Measurements from ENCODE around the gene MYO3A. TPM values are rescaled to one million over a fixed set of nuclear protein-coding genes. Genes with fewer than 3 reads are reported as not detected.
"Not testable (repeated sequence)": the region's sequence is repeated elsewhere in the genome, so short reads cannot be mapped to it uniquely, and the experiment has no call there.

The MYO3A gene
- total and polyA plus RNA-seq, 2 donors, result 0.09 to 7.0 TPM

- Histone ChIP-seq H3K4me3 (ENCODE audit: low read depth, low read length) (no peak overlapping the region), H3K36me3 (ENCODE audit: insufficient read depth) (no peaks in the 10 kb centered on the region), H3K27ac (ENCODE audit: low read depth) (no peak overlapping the region), H3K4me1 (ENCODE audit: insufficient read depth) (no peaks in the 10 kb centered on the region)
- DNase-seq (ENCODE audit: extremely low spot score), result no peak
Measured at GRCh38 chr10:26064106-26064505, 130.1 kb downstream of the MYO3A start.

- no peaks in the 10 kb centered on the region for H3K4me1 ChIP-seq (ENCODE audit: insufficient read depth)
- no peaks in the 10 kb centered on the region for H3K36me3 ChIP-seq (ENCODE audit: insufficient read depth)
- DNase-seq (ENCODE audit: extremely low spot score), result no peak
- no peak overlapping the region for H3K27ac ChIP-seq (ENCODE audit: low read depth)
- WGBS, result 49% methylated on average over 1 of the region's 1 CpG
- H3K4me3 ChIP-seq (ENCODE audit: low read depth, low read length), result no peak overlapping the region
Measured at GRCh38 chr10:26067680-26068079, 133.7 kb downstream of the MYO3A start.

- not testable (repeated sequence) for DNase-seq (ENCODE audit: extremely low spot score)
Measured at GRCh38 chr10:26080971-26081370, 146.9 kb downstream of the MYO3A start.

GRCh38 chr10:26081459-26081858 is 147.4 kb downstream of the MYO3A start:
- no peak overlapping the region for H3K4me3 ChIP-seq (ENCODE audit: low read depth, low read length)
- no peaks in the 10 kb centered on the region for H3K36me3 ChIP-seq (ENCODE audit: insufficient read depth)
- H3K27ac ChIP-seq (ENCODE audit: low read depth), result no peak overlapping the region
- H3K4me1 ChIP-seq (ENCODE audit: insufficient read depth), result no peaks in the 10 kb centered on the region
- 89% methylated on average over 4 of the region's 4 CpGs for WGBS
- no peak for DNase-seq (ENCODE audit: extremely low spot score)

More at GRCh38 chr10:26080971-26081370, 146.9 kb downstream of the MYO3A start:
- not testable (repeated sequence) for H3K27ac ChIP-seq (ENCODE audit: low read depth); H3K36me3 ChIP-seq (ENCODE audit: insufficient read depth); H3K4me3 ChIP-seq (ENCODE audit: low read depth, low read length); H3K4me1 ChIP-seq (ENCODE audit: insufficient read depth)
- WGBS, result 86% methylated on average over 7 of the region's 7 CpGs

GRCh38 chr10:26085549-26085948 is 151.5 kb downstream of the MYO3A start:
- Histone ChIP-seq H3K27ac (ENCODE audit: low read depth) (no peak overlapping the region), H3K36me3 (ENCODE audit: insufficient read depth) (no peaks in the 10 kb centered on the region), H3K4me3 (ENCODE audit: low read depth, low read length) (no peak overlapping the region), H3K4me1 (ENCODE audit: insufficient read depth) (no peaks in the 10 kb centered on the region)
- 76% methylated on average over 3 of the region's 3 CpGs for WGBS
- no peak for DNase-seq (ENCODE audit: extremely low spot score)

GRCh38 chr10:26087666-26088065 is 153.6 kb downstream of the MYO3A start:
- DNase-seq (ENCODE audit: extremely low spot score), result no peak
- Histone ChIP-seq H3K27ac (ENCODE audit: low read depth) (no peak overlapping the region), H3K4me1 (ENCODE audit: insufficient read depth) (no peaks in the 10 kb centered on the region), H3K36me3 (ENCODE audit: insufficient read depth) (no peaks in the 10 kb centered on the region), H3K4me3 (ENCODE audit: low read depth, low read length) (no peak overlapping the region)
- WGBS, result 93% methylated on average over 3 of the region's 3 CpGs

DNA sequence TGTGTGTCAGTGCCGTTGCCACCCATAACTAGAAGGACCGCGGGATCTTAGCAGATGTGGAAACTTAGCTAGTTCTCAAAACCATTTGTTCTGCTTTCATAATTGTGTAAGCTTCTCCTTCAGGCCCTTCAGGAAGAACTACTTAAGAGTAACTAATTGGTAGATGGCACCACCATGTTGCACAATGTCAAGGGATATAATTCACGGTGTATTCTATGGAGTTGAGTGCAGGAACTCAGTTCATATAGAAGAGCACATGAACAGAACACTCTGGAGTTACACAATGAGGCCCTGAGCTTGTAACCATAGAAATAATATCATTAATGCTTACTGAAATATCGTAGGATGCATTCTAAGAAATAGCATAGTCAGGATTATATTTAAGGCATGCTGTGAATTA is 156.0 kb downstream of the MYO3A start:
- Histone ChIP-seq H3K36me3 (ENCODE audit: insufficient read depth) (no peaks in the 10 kb centered on the region), H3K4me1 (ENCODE audit: insufficient read depth) (no peaks in the 10 kb centered on the region), H3K27ac (ENCODE audit: low read depth) (no peak overlapping the region), H3K4me3 (ENCODE audit: low read depth, low read length) (no peak overlapping the region)
- DNase-seq (ENCODE audit: extremely low spot score), result no peak
- WGBS, result 89% methylated on average over 5 of the region's 5 CpGs

GRCh38 chr10:26090762-26091161 is 156.7 kb downstream of the MYO3A start:
- 71% methylated on average over 1 of the region's 1 CpG for WGBS
- H3K4me1 ChIP-seq (ENCODE audit: insufficient read depth), result no peaks in the 10 kb centered on the region
- no peaks in the 10 kb centered on the region for H3K36me3 ChIP-seq (ENCODE audit: insufficient read depth)
- H3K4me3 ChIP-seq (ENCODE audit: low read depth, low read length), result no peak overlapping the region
- H3K27ac ChIP-seq (ENCODE audit: low read depth), result no peak overlapping the region
- no peak for DNase-seq (ENCODE audit: extremely low spot score)

DNA sequence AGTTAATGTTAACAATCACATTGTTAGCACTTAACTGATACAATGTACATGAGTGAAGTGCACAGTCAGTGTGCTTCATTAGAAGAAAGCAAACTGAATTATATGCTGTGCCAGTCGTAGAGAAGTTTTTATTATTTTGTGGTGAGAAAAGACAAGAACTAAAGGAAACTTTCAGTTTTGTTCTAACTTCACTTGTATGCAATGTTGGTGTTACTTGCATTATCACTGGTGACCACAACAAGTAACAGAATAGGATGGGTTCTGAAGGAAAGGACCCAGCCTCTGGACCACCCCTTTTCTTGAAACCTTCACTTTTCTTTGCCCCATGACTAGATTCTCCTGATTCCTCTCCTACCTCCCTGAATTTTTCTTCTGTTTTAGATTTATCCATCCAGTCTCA is 159.2 kb downstream of the MYO3A start:
- H3K36me3 ChIP-seq (ENCODE audit: insufficient read depth), result no peaks in the 10 kb centered on the region
- no peak overlapping the region for H3K4me3 ChIP-seq (ENCODE audit: low read depth, low read length)
- 68% methylated on average over 1 of the region's 1 CpG for WGBS
- DNase-seq (ENCODE audit: extremely low spot score), result no peak
- no peak overlapping the region for H3K27ac ChIP-seq (ENCODE audit: low read depth)
- H3K4me1 ChIP-seq (ENCODE audit: insufficient read depth), result no peaks in the 10 kb centered on the region

- DNase-seq (ENCODE audit: extremely low spot score), result no peak
- no peaks in the 10 kb centered on the region for H3K36me3 ChIP-seq (ENCODE audit: insufficient read depth)
- no peak overlapping the region for H3K27ac ChIP-seq (ENCODE audit: low read depth)
- 66% methylated on average over 4 of the region's 4 CpGs for WGBS
- H3K4me3 ChIP-seq (ENCODE audit: low read depth, low read length), result no peak overlapping the region
- H3K4me1 ChIP-seq (ENCODE audit: insufficient read depth), result no peaks in the 10 kb centered on the region
Measured at GRCh38 chr10:26095781-26096180, 161.8 kb downstream of the MYO3A start.

- WGBS, result 92% methylated on average over 1 of the region's 1 CpG
- H3K36me3 ChIP-seq (ENCODE audit: insufficient read depth); H3K4me3 ChIP-seq (ENCODE audit: low read depth, low read length); H3K27ac ChIP-seq (ENCODE audit: low read depth); H3K4me1 ChIP-seq (ENCODE audit: insufficient read depth); DNase-seq (ENCODE audit: extremely low spot score): not testable (repeated sequence)
Measured at GRCh38 chr10:26097549-26097948, 163.5 kb downstream of the MYO3A start.

- Histone ChIP-seq H3K4me3 (ENCODE audit: low read depth, low read length) (no peak overlapping the region), H3K36me3 (ENCODE audit: insufficient read depth) (no peaks in the 10 kb centered on the region), H3K4me1 (ENCODE audit: insufficient read depth) (no peaks in the 10 kb centered on the region), H3K27ac (ENCODE audit: low read depth) (no peak overlapping the region)
- WGBS, result 50% methylated on average over 3 of the region's 3 CpGs
- no peak for DNase-seq (ENCODE audit: extremely low spot score)
Measured at GRCh38 chr10:26112532-26112931, 178.5 kb downstream of the MYO3A start.

DNA sequence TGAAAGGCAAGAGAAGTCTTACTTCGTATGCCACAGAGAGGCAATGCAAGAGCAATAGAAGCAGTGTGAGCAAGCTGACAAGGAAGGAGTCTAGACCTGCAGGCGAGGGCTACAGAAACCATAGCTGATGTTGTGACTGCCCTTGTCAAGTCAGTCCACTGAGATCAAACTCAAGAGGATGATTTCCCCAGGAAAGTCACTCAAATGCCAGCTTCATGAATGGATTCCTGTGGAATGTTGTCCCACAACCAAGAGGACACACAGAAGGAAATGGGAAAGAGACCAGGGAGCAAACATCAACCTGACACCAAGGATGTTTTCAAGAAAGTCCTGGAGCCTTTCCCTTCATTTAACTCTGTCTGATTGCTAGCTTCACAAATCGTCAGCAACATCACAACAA is 204.6 kb downstream of the MYO3A start:
- no peak for DNase-seq (ENCODE audit: extremely low spot score)
- Histone ChIP-seq H3K4me1 (ENCODE audit: insufficient read depth) (no peaks in the 10 kb centered on the region), H3K27ac (ENCODE audit: low read depth) (no peak overlapping the region), H3K4me3 (ENCODE audit: low read depth, low read length) (no peak overlapping the region), H3K36me3 (ENCODE audit: insufficient read depth) (no peaks in the 10 kb centered on the region)
- WGBS, result 84% methylated on average over 3 of the region's 3 CpGs

GRCh38 chr10:26156019-26156418 is 222.0 kb downstream of the MYO3A start:
- Histone ChIP-seq H3K36me3 (ENCODE audit: insufficient read depth) (no peaks in the 10 kb centered on the region), H3K4me3 (ENCODE audit: low read depth, low read length) (no peak overlapping the region), H3K4me1 (ENCODE audit: insufficient read depth) (no peaks in the 10 kb centered on the region), H3K27ac (ENCODE audit: low read depth) (no peak overlapping the region)
- DNase-seq (ENCODE audit: extremely low spot score), result no peak
- WGBS, result 57% methylated on average over 7 of the region's 7 CpGs

DNA sequence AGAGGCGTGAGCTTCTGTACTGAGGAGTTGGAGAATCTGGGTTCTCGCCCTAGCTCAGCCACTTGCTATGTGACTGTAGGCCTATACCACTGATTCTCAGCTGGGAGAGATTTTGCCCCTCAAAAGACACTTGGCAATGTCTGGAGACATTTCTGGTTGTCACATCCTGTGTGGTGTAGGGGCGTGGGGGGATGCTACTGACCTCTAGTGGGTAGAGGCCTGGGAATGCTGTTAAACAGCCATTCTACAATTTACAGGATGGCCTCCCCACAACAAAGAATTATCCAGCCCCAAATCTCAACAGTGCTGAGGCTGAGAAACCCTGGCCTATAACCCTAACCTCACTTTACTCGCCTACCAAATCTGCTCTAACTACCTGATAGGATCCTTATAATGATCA is 223.7 kb downstream of the MYO3A start:
- WGBS, result 85% methylated on average over 4 of the region's 4 CpGs
- no peaks in the 10 kb centered on the region for H3K36me3 ChIP-seq (ENCODE audit: insufficient read depth)

More for the DNA sequence above, 223.7 kb downstream of the MYO3A start:
- H3K27ac ChIP-seq (ENCODE audit: low read depth), result no peak overlapping the region
- no peaks in the 10 kb centered on the region for H3K4me1 ChIP-seq (ENCODE audit: insufficient read depth)
- H3K4me3 ChIP-seq (ENCODE audit: low read depth, low read length), result no peak overlapping the region
- no peak for DNase-seq (ENCODE audit: extremely low spot score)

Measured in urinary bladder (tissue), 4 donors.